Vagina (tissue), 2 donors: ENCODE measurements around the gene PRTG. TPM values are rescaled to one million over a fixed set of nuclear protein-coding genes. Genes with fewer than 3 reads are reported as not detected.

ENCODE experiments used
- DNase-seq, 2 donors: peaks; one replicate each; pipeline ENCODE4 v3.0.0-alpha.2; 2017; ENCODE audit errors: extremely low spot score in 2 of 2
- H3K27ac ChIP-seq: fragments of 200-600 bp; sonication (generic); one replicate; pipeline ENCODE4 v1.5.1; 2019
- H3K27me3 ChIP-seq: fragments of 200-600 bp; sonication (generic); one replicate; pipeline ENCODE4 v1.5.1; 2019
- H3K36me3 ChIP-seq, 2 donors: fragments of 200-600 bp; sonication (generic); one replicate each; pipeline ENCODE4 v1.5.1; 2017 to 2019
- H3K4me1 ChIP-seq: fragments of 200-600 bp; sonication (generic); one replicate; pipeline ENCODE4 v1.5.1; 2019
- H3K4me3 ChIP-seq, 2 donors: fragments of 200-600 bp; sonication (generic); 1 replicate in 1 of 2; 2 replicates in 1 of 2; pipeline ENCODE4 v1.5.1; 2016 to 2019
- H3K9me3 ChIP-seq: fragments of 200-600 bp; sonication (generic); one replicate; pipeline ENCODE4 v1.5.1; 2019
- CTCF ChIP-seq, 3 experiments: fragments of 450-650 bp in 2 of 3; fragments of 200-600 bp in 1 of 3; sonication (generic) in 1 of 3; IDR thresholded peaks; one replicate each; pipeline ENCODE4 v1.5.1; 2017 to 2019; ENCODE audit warnings: antibody characterized with exemption in 3 of 3, mild to moderate bottlenecking in 2 of 3, moderate library complexity in 2 of 3
- POLR2A ChIP-seq, 2 donors: fragments of 450-650 bp; IDR thresholded peaks; one replicate each; pipeline ENCODE4 v1.6.1; 2017; ENCODE audit warnings: antibody characterized with exemption in 2 of 2, mild to moderate bottlenecking in 2 of 2, moderate library complexity in 2 of 2
- POLR2AphosphoS5 ChIP-seq, 2 donors: sonication (generic); formaldehyde crosslinking; IDR thresholded peaks; one replicate each; pipeline ENCODE4 v1.9.0; 2017; ENCODE audit warnings: antibody characterized with exemption in 2 of 2, mild to moderate bottlenecking in 2 of 2, low read depth in 1 of 2; ENCODE audit not compliant: insufficient read depth in 1 of 2
- intact Hi-C: fragments of 100-400 bp; cut with DNase I; formaldehyde crosslinking; loops from one replicate; pipeline ENCODE4 v1.15.1; 2023
- total RNA-seq: library from RNA; depleted of rRNA; stranded (reverse); fragments of >200 nt; gene quantifications from one replicate; pipeline ENCODE4 v1.2.3, GENCODE V29; 2016

PRTG gene
- total RNA-seq, 1 donor from 2014 or later = 5.2 TPM

- TF ChIP-seq POLR2AphosphoS5 (IDR thresholded peaks at IDR 0.05; ENCODE audit: insufficient read depth in 1 of 2, low read depth in 1 of 2) = no peak
- TF ChIP-seq CTCF (IDR thresholded peaks at IDR 0.05) = no peak
- TF ChIP-seq POLR2A (IDR thresholded peaks at IDR 0.05) = no peak
- intact Hi-C loops = no loop called here
- no peaks in the 10 kb centered on the region for H3K36me3 ChIP-seq
- no peak overlapping the region for H3K4me3 ChIP-seq
- H3K9me3 ChIP-seq = no peaks in the 10 kb centered on the region
- no peaks in the 10 kb centered on the region for H3K27me3 ChIP-seq
- no peaks in the 10 kb centered on the region for H3K4me1 ChIP-seq
- no peak overlapping the region for H3K27ac ChIP-seq
- no peak for DNase-seq
Observed at GRCh38 chr15:55638764-55639163, 104.2 kb downstream of the PRTG start.

GRCh38 chr15:55637086-55637485, 105.9 kb downstream of the PRTG start:
- Histone ChIP-seq H3K9me3 (no peaks in the 10 kb centered on the region), H3K4me3 (no peak overlapping the region), H3K4me1 (no peaks in the 10 kb centered on the region), H3K27ac (no peak overlapping the region), H3K27me3 (no peaks in the 10 kb centered on the region), H3K36me3 (no peaks in the 10 kb centered on the region)
- intact Hi-C loops = no loop called here
- TF ChIP-seq POLR2A (IDR thresholded peaks at IDR 0.05) = no peak
- TF ChIP-seq POLR2AphosphoS5 (IDR thresholded peaks at IDR 0.05; ENCODE audit: insufficient read depth in 1 of 2, low read depth in 1 of 2) = no peak
- no peak for TF ChIP-seq CTCF (IDR thresholded peaks at IDR 0.05)
- DNase-seq = no peak

GRCh38 chr15:55633731-55634130, 109.2 kb downstream of the PRTG start:
- Histone ChIP-seq H3K4me1 (no peaks in the 10 kb centered on the region), H3K27me3 (no peaks in the 10 kb centered on the region), H3K4me3 (no peak overlapping the region), H3K36me3 (no peaks in the 10 kb centered on the region), H3K27ac (no peak overlapping the region), H3K9me3 (no peaks in the 10 kb centered on the region)
- intact Hi-C loops = no loop called here
- TF ChIP-seq CTCF (IDR thresholded peaks at IDR 0.05) (no peak), POLR2AphosphoS5 (IDR thresholded peaks at IDR 0.05; ENCODE audit: insufficient read depth in 1 of 2, low read depth in 1 of 2) (no peak), POLR2A (IDR thresholded peaks at IDR 0.05) (no peak)
- DNase-seq = no peak

- no peak for TF ChIP-seq POLR2A (IDR thresholded peaks at IDR 0.05)
- no peak for TF ChIP-seq CTCF (IDR thresholded peaks at IDR 0.05)
- no peak for TF ChIP-seq POLR2AphosphoS5 (IDR thresholded peaks at IDR 0.05; ENCODE audit: insufficient read depth in 1 of 2, low read depth in 1 of 2)
- intact Hi-C loops = no loop called here
- no peak overlapping the region for H3K4me3 ChIP-seq
- no peaks in the 10 kb centered on the region for H3K4me1 ChIP-seq
- no peaks in the 10 kb centered on the region for H3K27me3 ChIP-seq
- DNase-seq = no peak
- no peak overlapping the region for H3K27ac ChIP-seq
- H3K36me3 ChIP-seq = no peaks in the 10 kb centered on the region
- no peaks in the 10 kb centered on the region for H3K9me3 ChIP-seq
Observed at GRCh38 chr15:55632434-55632833, 110.5 kb downstream of the PRTG start.

GRCh38 chr15:55630858-55631257, 112.1 kb downstream of the PRTG start:
- TF ChIP-seq POLR2AphosphoS5 (IDR thresholded peaks at IDR 0.05; ENCODE audit: insufficient read depth in 1 of 2, low read depth in 1 of 2) (no peak), CTCF (IDR thresholded peaks at IDR 0.05) (no peak), POLR2A (IDR thresholded peaks at IDR 0.05) (no peak)
- DNase-seq = no peak
- H3K4me1 ChIP-seq = no peaks in the 10 kb centered on the region
- H3K27ac ChIP-seq = no peak overlapping the region
- no peaks in the 10 kb centered on the region for H3K36me3 ChIP-seq
- H3K27me3 ChIP-seq = no peaks in the 10 kb centered on the region
- intact Hi-C loops = no loop called here
- H3K9me3 ChIP-seq = no peaks in the 10 kb centered on the region
- H3K4me3 ChIP-seq = no peak overlapping the region
